Left colon (tissue), 2 donors: ENCODE measurements around the gene RBM26. TPM values are rescaled to one million over a fixed set of nuclear protein-coding genes. Genes with fewer than 3 reads are reported as not detected.
A peak's percentile ranks its signal among the peaks of the same experiment; 100 is the strongest.
"Not testable (repeated sequence)": the region's sequence is repeated elsewhere in the genome, so short reads cannot be mapped to it uniquely, and the experiment has no call there.

ENCODE experiments used
- ATAC-seq: fragments of 200-7000 bp; cut with Tn5 transposase; one replicate; pipeline ENCODE4 v1.9.1; 2020; ENCODE audit warnings: mild to moderate bottlenecking, moderate library complexity
- DNase-seq, 2 donors: peaks; one replicate each; pipeline ENCODE4 v3.0.0-alpha.2; 2020
- intact Hi-C, 2 donors: fragments of 100-400 bp; cut with DNase I in 1 of 2; cut with micrococcal nuclease in 1 of 2; formaldehyde crosslinking; loops; one replicate each; pipeline versions ENCODE4 v1.11.2 to v1.14.0; 2022; cut with DNase I, micrococcal nuclease
- total RNA-seq, 2 donors: library from RNA; stranded (reverse); fragmentation: NEBNext Ultra II Directional; extraction: Animal tissue kit (Norgen Biotek cat#: 25700); gene quantifications; one replicate each; pipeline ENCODE4 v1.2.1, GENCODE V29; 2021
- donor health status: DM: no; HTN: no; CAD: no.
- donor health status: DM: yes; HTN: yes; CAD: no.

Gene RBM26
- total RNA-seq, 2 donors from 2014 or later, result 28.6 to 32.8 TPM

- no peak for DNase-seq
- intact Hi-C loops, result no loop called here
- ATAC-seq, result no peak
Measured at GRCh38 chr13:79359064-79359463, 47.0 kb downstream of the RBM26 start.

- DNase-seq (no peak), ATAC-seq (no peak)
- intact Hi-C loops, result no loop called here
Measured at GRCh38 chr13:79354285-79354684, 51.8 kb downstream of the RBM26 start.

DNA sequence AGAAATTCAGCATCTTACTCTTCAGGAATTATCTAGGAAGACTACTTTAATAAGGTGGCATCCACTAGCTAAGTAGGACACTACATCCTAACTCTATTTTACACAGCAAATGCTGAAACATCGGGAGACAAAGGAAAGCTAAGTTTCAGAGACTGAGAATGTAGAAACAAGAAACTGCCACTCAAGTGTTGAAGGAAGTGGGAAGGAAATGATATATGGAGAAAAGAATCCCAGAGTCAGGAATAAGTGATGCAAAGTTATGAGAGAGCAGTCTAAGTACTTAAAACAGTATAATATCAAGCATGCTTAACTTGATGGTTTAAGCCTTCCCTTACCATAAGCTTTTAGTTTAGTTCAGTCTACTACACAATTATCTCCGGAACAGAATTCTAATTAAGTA, 52.4 kb downstream of the RBM26 start:
- intact Hi-C loops, result no loop called here
- DNase-seq (no peak), ATAC-seq (no peak)

DNA sequence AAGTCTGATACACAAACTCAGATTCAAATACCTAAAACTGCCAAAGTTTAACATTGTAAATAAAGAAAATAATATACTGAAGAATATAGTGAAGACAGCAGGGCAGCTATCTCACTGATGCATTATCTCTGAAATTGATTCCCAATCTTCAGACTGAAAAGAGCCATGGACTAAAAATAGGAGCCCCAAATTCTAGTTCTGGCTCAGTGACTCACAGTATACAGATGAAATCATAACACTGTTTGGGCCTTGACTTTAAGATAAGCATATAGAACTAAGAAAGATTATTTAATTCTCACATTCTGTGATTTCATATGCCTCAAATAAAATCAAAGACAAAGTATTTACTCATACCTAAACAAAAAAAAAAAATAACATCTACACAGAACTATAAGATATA, 53.9 kb downstream of the RBM26 start:
- intact Hi-C loops, result no loop called here
- ATAC-seq (no peak), DNase-seq (no peak)

GRCh38 chr13:79349608-79350007, 56.4 kb downstream of the RBM26 start:
- DNase-seq, intact Hi-C loops, ATAC-seq: not testable (repeated sequence)

GRCh38 chr13:79349011-79349410, 57.0 kb downstream of the RBM26 start:
- ATAC-seq, result no peak
- no peak for DNase-seq
- intact Hi-C loops, result no loop called here

DNA sequence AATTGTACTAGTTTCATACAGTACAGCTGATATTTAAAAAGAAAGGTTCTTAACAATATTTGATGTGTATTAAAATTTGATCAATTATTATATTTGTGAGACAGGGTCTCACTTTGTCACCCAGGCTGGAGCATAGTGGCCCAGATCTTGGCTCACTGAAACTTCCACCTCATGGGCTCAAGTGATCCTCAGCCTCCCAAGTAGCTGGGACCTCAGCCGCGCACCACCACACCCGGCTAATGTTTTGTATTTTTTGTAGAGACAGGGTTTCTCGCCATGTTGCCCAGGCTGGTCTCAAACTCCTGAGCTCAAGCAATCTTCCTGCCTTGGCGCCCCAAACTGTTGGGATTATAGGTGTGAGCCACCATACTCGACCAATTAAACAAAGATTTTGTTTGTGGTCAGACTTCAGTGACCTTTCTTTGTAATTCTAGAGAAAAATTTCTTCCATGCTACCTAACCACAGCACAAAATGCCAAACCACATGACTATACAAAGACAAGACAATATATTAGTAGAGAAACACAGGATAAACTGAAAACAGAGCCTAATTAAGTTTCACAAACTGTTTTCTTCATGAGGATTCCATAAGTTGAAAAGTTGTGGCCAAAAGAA, 59.6 kb downstream of the RBM26 start:
- DNase-seq (no peak), ATAC-seq (no peak)
- intact Hi-C loops, result no loop called here

DNA sequence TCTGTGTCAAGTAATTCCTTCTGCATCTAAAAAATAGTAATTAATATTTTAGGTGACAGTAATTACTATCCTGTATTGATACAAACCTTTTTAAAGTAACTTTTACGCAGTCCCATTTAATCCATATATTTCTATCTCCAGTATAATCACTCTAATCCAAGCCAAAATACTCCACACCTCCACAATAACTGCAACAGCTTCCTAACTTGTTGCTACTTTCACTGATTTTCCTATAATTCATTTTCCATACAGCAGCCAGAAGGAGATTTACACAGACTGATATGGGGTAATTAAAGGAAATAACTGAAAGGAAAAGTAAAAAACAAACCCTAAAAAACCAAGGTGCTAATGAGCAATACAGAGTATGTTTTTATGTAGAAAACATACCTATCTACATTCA, 64.9 kb downstream of the RBM26 start:
- ATAC-seq (no peak), DNase-seq (no peak)
- intact Hi-C loops, result no loop called here

DNA sequence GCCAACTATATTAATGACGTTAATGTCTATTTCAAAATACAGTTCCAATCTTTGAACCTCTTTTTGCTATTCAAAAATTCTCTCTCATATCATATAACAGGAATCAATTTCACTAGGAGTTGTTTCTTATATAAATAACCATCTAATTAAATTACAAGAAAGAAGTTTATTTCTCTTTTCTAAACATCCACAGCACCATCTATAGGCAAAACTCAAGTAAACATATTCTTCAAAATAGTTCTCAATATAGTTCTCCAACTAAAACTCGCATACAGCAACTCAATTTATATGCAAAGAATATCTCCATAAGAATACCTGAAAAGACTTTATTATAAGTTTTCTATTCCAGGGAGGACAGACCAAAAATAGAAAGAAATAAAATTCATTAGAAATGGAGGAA, 65.6 kb downstream of the RBM26 start:
- DNase-seq (no peak), ATAC-seq (no peak)
- intact Hi-C loops, result no loop called here

- no peak for DNase-seq
- no peak for ATAC-seq
- intact Hi-C loops, result no loop called here
Measured at GRCh38 chr13:79338343-79338742, 67.7 kb downstream of the RBM26 start.

- intact Hi-C loops, result no loop called here
- ATAC-seq, result no peak
- no peak for DNase-seq
Measured at GRCh38 chr13:79336966-79337365, 69.1 kb downstream of the RBM26 start.

GRCh38 chr13:79328510-79328909, 77.5 kb downstream of the RBM26 start:
- DNase-seq (no peak), ATAC-seq (no peak)
- intact Hi-C loops, result no loop called here

DNA sequence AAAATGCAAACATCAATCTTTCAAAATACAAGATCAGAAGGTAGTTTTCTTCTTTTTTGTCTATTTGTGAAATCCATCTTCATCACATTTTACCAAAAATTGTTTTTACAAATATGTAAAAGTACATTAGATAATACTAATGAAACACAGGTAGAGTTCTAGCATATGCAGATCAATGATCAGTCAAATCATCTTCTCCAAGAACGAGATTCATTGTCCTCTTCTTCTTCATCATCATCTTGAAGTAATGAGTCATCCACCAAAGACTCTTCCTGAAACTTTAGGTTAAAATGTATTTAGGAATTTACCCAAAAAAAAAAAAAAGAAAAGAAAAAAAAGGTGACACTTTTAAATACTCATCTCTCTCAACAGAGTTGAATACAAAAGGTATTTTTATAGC, 85.6 kb downstream of the RBM26 start:
- intact Hi-C loops, result no loop called here
- no peak for ATAC-seq

GRCh38 chr13:79318664-79319063, 87.4 kb downstream of the RBM26 start:
- ATAC-seq, result no peak
- intact Hi-C loops, result no loop called here
- DNase-seq, result no peak

More for the DNA sequence above, 85.6 kb downstream of the RBM26 start:
- DNase-seq, result no peak

GRCh38 chr13:79317856-79318255, 88.2 kb downstream of the RBM26 start:
- DNase-seq (no peak), ATAC-seq (no peak)
- intact Hi-C loops, result no loop called here

DNA sequence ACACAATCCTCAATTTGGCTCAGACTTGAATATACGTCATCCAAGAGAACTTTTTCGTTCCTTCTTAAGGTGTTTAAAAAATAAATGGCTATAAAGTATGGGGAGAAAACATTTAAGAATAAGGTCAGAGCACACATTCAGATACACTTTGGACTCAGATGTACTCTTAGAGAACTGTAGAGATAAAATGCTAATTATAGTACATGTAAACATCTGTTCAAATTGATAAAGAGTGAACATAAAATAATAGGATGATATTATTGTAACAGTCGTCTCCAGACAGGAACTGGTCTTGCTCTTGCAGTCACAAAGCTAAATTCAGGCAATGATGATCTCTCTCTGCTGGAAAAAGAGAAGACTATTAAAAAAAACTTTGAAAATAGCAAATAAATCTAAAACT, 91.4 kb downstream of the RBM26 start:
- intact Hi-C loops, result no loop called here
- no peak for ATAC-seq
- DNase-seq, result no peak

DNA sequence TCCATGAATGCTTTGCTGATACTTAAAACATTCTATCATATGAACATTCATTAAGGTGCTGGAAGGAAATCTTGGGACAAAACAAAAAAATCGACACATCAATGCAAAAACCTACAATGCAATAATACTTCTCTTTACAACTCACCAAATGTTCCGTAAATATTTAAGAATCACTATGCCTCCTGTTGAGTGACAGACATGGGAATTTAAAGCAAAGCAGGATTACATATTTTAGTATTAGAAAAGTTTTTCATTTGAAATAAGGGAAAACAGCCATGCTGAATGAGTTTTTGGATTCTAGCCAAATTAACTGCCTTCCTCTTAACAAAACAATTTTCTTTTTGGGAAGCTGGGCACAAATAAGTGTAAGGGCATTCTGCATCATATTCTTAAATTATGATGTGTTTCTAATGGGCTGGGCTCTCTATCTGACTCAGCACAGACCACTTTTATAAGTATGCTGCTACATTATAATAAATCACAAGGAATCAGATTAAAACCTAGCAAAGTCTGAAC, 93.7 kb downstream of the RBM26 start:
- ATAC-seq, result no peak
- intact Hi-C loops, result no loop called here
- no peak for DNase-seq

DNA sequence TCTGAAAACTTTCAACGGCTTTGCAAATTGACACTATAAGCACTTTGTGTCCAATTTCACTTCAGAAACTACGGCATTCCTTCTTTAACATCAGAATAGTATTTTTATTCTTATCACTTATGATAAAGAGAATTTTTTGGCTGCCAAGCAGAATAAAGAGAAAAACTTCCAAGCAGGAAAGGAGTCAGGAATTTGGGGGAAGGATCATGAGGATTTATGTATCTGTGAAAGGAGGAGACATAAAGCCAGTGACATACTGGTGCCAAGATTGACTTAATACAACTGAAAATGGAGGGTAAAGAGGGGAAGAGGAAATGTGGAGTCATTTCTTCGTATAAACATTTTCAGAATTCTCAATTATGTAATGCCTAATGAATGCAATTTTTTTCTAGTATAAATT, 94.7 kb downstream of the RBM26 start:
- intact Hi-C loops, result no loop called here
- DNase-seq, result no peak
- no peak for ATAC-seq

GRCh38 chr13:79309690-79310089, 96.4 kb downstream of the RBM26 start:
- ATAC-seq (no peak), DNase-seq (no peak)
- intact Hi-C loops, result no loop called here

- peak; percentile 30 for ATAC-seq
- intact Hi-C loops, result no loop called here
- no peak for DNase-seq
Measured at GRCh38 chr13:79307866-79308298, 98.2 kb downstream of the RBM26 start.

DNA sequence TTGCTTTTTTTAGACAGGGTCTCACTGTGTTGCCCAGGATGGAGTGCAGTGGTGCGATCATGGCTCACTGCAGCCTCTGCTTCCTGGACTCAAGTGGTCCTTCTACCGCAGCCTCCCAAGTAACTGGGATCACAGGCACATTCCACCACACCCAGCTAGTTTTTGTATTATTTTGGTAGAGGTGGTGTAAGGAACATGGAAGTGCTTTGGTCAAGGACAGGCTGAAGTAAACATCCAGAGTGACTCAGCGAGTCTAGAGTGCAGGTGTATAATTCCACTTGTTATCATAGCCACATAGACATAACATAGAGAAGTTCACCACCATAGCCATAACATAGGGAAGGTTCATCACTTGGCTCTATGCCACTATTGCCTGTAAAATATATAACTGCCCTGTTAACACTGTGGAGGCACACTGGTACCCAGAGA, 98.6 kb downstream of the RBM26 start:
- ATAC-seq (peak; percentile 18), DNase-seq (no peak)
- intact Hi-C loops, result no loop called here
